ENCODE data around the gene TBC1D22A. TPM values are rescaled to one million over a fixed set of nuclear protein-coding genes. Genes with fewer than 3 reads are reported as not detected.

The TBC1D22A gene
- total and polyA plus RNA-seq, 4 donors, result 4.1 to 12.4 (median 8.4) TPM

- Histone ChIP-seq H3K27me3 (ENCODE audit: control insufficient read depth in 4 of 4, insufficient read depth in 4 of 4, low read length in 3 of 4) (no peaks in the 10 kb centered on the region), H3K9ac (ENCODE audit: low read depth in 1 of 2, low read length in 2 of 2) (no peak overlapping the region), H3K27ac (ENCODE audit: low read depth in 1 of 2, low read length in 2 of 2) (no peak overlapping the region), H3K9me3 (ENCODE audit: control insufficient read depth in 4 of 4, low read length in 3 of 4) (no peaks in the 10 kb centered on the region), H3K4me1 (ENCODE audit: control insufficient read depth in 4 of 4, insufficient read depth in 4 of 4, low read length in 3 of 4) (peaks cover 20 to 46% (median 32%) of the 10 kb centered on the region in 4 donors), H3K36me3 (ENCODE audit: control insufficient read depth in 4 of 4, insufficient read depth in 3 of 4, low read depth in 1 of 4, low read length in 3 of 4) (no peaks in the 10 kb centered on the region), H3K4me3 (ENCODE audit: low read depth in 1 of 3, low read length in 3 of 3) (no peak overlapping the region)
- TF ChIP-seq CTCF (IDR thresholded peaks at IDR 0.05; ENCODE audit: low read depth, low read length, missing input control) (no peak), TAF1 (conservative IDR thresholded peaks at IDR 0.05) (no peak), HNF4G (IDR thresholded peaks at IDR 0.05) (no peak), REST (IDR thresholded peaks at IDR 0.05) (no peak), RXRA (IDR thresholded peaks at IDR 0.05) (no peak), HNF4A (conservative IDR thresholded peaks at IDR 0.05) (no peak), SP1 (IDR thresholded peaks at IDR 0.05) (no peak), EGR1 (IDR thresholded peaks at IDR 0.05; ENCODE audit: low read depth in 2 of 2) (no peak), JUND (IDR thresholded peaks at IDR 0.05) (no peak), GABPA (IDR thresholded peaks at IDR 0.05 in 1 of 2, conservative IDR thresholded peaks at IDR 0.05 in 1 of 2) (no peak), ZBTB33 (IDR thresholded peaks at IDR 0.05) (no peak), ATF3 (IDR thresholded peaks at IDR 0.05) (no peak), FOXA2 (IDR thresholded peaks at IDR 0.05) (no peak), NR2F2 (IDR thresholded peaks at IDR 0.05) (no peak)
- no peak for DNase-seq (ENCODE audit: low spot score)
- WGBS, result 90% methylated on average over 5 of the region's 5 CpGs
These were observed 16.3 kb upstream of the TBC1D22A start for GRCh38 chr22:46746192-46746591.

- no peak overlapping the region for H3K27ac ChIP-seq (ENCODE audit: low read depth in 1 of 2, low read length in 2 of 2)
- no peak for DNase-seq (ENCODE audit: low spot score)
These were observed 15.8 kb upstream of the TBC1D22A start for GRCh38 chr22:46746620-46747019.

More at GRCh38 chr22:46746620-46747019, 15.8 kb upstream of the TBC1D22A start:
- WGBS, result 94% methylated on average over 11 of the region's 11 CpGs
- Histone ChIP-seq H3K36me3 (ENCODE audit: control insufficient read depth in 4 of 4, insufficient read depth in 3 of 4, low read depth in 1 of 4, low read length in 3 of 4) (no peaks in the 10 kb centered on the region), H3K4me1 (ENCODE audit: control insufficient read depth in 4 of 4, insufficient read depth in 4 of 4, low read length in 3 of 4) (peaks cover 22 to 46% (median 31%) of the 10 kb centered on the region in 4 donors), H3K9me3 (ENCODE audit: control insufficient read depth in 4 of 4, low read length in 3 of 4) (no peaks in the 10 kb centered on the region), H3K9ac (ENCODE audit: low read depth in 1 of 2, low read length in 2 of 2) (no peak overlapping the region), H3K27me3 (ENCODE audit: control insufficient read depth in 4 of 4, insufficient read depth in 4 of 4, low read length in 3 of 4) (no peaks in the 10 kb centered on the region), H3K4me3 (ENCODE audit: low read depth in 1 of 3, low read length in 3 of 3) (no peak overlapping the region)
- TF ChIP-seq MAX (IDR thresholded peaks at IDR 0.05) (no peak), RXRA (IDR thresholded peaks at IDR 0.05) (no peak), YY1 (IDR thresholded peaks at IDR 0.05) (no peak), ATF3 (IDR thresholded peaks at IDR 0.05) (no peak), HNF4G (IDR thresholded peaks at IDR 0.05) (no peak), REST (IDR thresholded peaks at IDR 0.05) (no peak), GABPA (IDR thresholded peaks at IDR 0.05 in 1 of 2, conservative IDR thresholded peaks at IDR 0.05 in 1 of 2) (no peak), SP1 (IDR thresholded peaks at IDR 0.05) (no peak), RAD21 (IDR thresholded peaks at IDR 0.05) (no peak), ZBTB33 (IDR thresholded peaks at IDR 0.05) (no peak), TAF1 (conservative IDR thresholded peaks at IDR 0.05) (no peak), HNF4A (conservative IDR thresholded peaks at IDR 0.05) (no peak), FOXA1 (IDR thresholded peaks at IDR 0.05) (no peak)
